GM21737 (cell line): ENCODE measurements around the gene ARHGAP44.
"Not testable (repeated sequence)": the region's sequence is repeated elsewhere in the genome, so short reads cannot be mapped to it uniquely, and the experiment has no call there.

ENCODE experiments used
- ATAC-seq: cut with Tn5 transposase; IDR thresholded peaks from one replicate; pipeline ENCODE4 v1.9.1; 2021; ENCODE audit warnings: mild to moderate bottlenecking, moderate library complexity; ENCODE audit not compliant: unreplicated experiment

The ARHGAP44 gene

GRCh38 chr17:12959441-12959840, 170.1 kb downstream of the ARHGAP44 start:
- no peak for ATAC-seq

GRCh38 chr17:12961655-12962054, 172.4 kb downstream of the ARHGAP44 start:
- no peak for ATAC-seq

GRCh38 chr17:12963505-12963904, 174.2 kb downstream of the ARHGAP44 start:
- ATAC-seq = no peak

GRCh38 chr17:12964162-12964561, 174.9 kb downstream of the ARHGAP44 start:
- no peak for ATAC-seq

- ATAC-seq = no peak
These were observed 175.5 kb downstream of the ARHGAP44 start for GRCh38 chr17:12964840-12965239.

- no peak for ATAC-seq
These were observed 176.7 kb downstream of the ARHGAP44 start for GRCh38 chr17:12965988-12966387.

GRCh38 chr17:12966413-12966812, 177.1 kb downstream of the ARHGAP44 start:
- ATAC-seq = no peak

GRCh38 chr17:12967962-12968361, 178.7 kb downstream of the ARHGAP44 start:
- no peak for ATAC-seq

- no peak for ATAC-seq
These were observed 184.3 kb downstream of the ARHGAP44 start for GRCh38 chr17:12973496-12974004.

- no peak for ATAC-seq
These were observed 184.8 kb downstream of the ARHGAP44 start for GRCh38 chr17:12974005-12974531.

GRCh38 chr17:12977008-12977751, 187.9 kb downstream of the ARHGAP44 start:
- no peak for ATAC-seq

- ATAC-seq = not testable (repeated sequence)
These were observed 189.5 kb downstream of the ARHGAP44 start for GRCh38 chr17:12978787-12979186.

- no peak for ATAC-seq
These were observed 189.9 kb downstream of the ARHGAP44 start for GRCh38 chr17:12979246-12979645.

- ATAC-seq = no peak
These were observed 190.7 kb downstream of the ARHGAP44 start for GRCh38 chr17:12979826-12980500.

- ATAC-seq = no peak
These were observed 192.9 kb downstream of the ARHGAP44 start for GRCh38 chr17:12982224-12982623.

- ATAC-seq = no peak
These were observed 194.9 kb downstream of the ARHGAP44 start for GRCh38 chr17:12983991-12984884.

- no peak for ATAC-seq
These were observed 196.4 kb downstream of the ARHGAP44 start for GRCh38 chr17:12985431-12986293.

GRCh38 chr17:12987120-12987519, 197.8 kb downstream of the ARHGAP44 start:
- no peak for ATAC-seq

- no peak for ATAC-seq
These were observed 200.9 kb downstream of the ARHGAP44 start for GRCh38 chr17:12990041-12990808.
